OCI-LY1 (cell line): ENCODE measurements around the gene TNFAIP1.

Source experiments
- EZH2 ChIP-seq: fragments of 200-600 bp; sonication (generic), shearing (Covaris generic); IDR thresholded peaks from 2 replicates; pipeline ENCODE4 v1.8.0; 2017; ENCODE audit warnings: borderline replicate concordance, mixed run types, mild to moderate bottlenecking, antibody characterized with exemption, low read length, moderate library complexity, mixed read lengths
- TF ChIP-seq, protein P1 (sequence below): fragments of 200-600 bp; sonication (generic), shearing (Covaris generic); IDR thresholded peaks from 2 replicates; pipeline ENCODE4 v1.5.1; 2017; ENCODE audit warnings: mild to moderate bottlenecking, antibody characterized with exemption, low read length, moderate library complexity, mixed read lengths

DNA sequence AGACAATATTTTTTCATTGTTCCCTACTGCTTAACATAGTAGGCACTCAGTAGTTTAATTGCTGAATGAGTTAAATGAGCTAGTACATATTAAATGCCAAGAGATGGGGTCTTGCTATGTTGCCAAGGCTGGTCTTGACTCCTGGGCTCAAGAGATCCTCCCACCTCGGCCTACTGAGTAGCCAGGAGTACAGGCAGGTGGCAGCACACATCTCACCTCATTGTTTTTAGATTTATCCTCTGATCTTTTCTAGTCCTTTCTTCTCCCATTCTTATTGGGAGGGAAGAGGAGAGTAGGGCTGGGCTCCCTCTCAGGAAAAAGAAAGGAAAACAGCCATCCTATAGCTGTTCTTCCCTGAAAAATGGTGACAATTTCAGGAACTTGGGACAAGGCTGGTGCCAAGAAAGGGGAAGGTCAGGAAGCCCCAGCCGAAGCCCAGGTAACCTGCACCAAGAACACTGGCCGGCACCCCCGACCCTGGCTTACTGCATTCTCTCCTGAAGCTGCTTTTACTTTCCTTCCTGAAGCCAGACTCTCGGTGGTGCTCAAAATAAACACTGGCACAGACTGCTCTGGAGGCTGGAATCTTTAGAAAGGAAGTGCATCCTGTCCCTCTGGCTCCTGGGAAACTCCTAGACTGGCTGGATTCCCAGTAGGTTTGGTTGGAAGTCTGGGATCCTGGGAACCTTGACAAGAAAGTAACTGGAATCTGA lies 2.7 kb downstream of the TNFAIP1 start:
- TF ChIP-seq, protein P1, sequence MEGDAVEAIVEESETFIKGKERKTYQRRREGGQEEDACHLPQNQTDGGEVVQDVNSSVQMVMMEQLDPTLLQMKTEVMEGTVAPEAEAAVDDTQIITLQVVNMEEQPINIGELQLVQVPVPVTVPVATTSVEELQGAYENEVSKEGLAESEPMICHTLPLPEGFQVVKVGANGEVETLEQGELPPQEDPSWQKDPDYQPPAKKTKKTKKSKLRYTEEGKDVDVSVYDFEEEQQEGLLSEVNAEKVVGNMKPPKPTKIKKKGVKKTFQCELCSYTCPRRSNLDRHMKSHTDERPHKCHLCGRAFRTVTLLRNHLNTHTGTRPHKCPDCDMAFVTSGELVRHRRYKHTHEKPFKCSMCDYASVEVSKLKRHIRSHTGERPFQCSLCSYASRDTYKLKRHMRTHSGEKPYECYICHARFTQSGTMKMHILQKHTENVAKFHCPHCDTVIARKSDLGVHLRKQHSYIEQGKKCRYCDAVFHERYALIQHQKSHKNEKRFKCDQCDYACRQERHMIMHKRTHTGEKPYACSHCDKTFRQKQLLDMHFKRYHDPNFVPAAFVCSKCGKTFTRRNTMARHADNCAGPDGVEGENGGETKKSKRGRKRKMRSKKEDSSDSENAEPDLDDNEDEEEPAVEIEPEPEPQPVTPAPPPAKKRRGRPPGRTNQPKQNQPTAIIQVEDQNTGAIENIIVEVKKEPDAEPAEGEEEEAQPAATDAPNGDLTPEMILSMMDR, result no peak; the same call in 1 of the 2 replicates
- no peak for TF ChIP-seq EZH2
